Fibroblast of pulmonary artery (primary cell): Measurements from ENCODE around the gene WDR18.

Experiments used
- DNase-seq: peaks from one replicate; pipeline ENCODE4 v3.0.0-alpha.2; 2010; ENCODE audit warnings: low read depth
- H3K4me3 ChIP-seq: replicated peaks from 2 replicates; pipeline ENCODE4 v1.5.1; 2011; ENCODE audit warnings: low read depth, mild to moderate bottlenecking, control low read depth, low read length, moderate library complexity
- TF ChIP-seq, protein P1 (sequence below): IDR thresholded peaks from 2 replicates; pipeline ENCODE4 v1.5.1; 2011; ENCODE audit warnings: mild to moderate bottlenecking, control low read depth, low read length, inconsistent platforms; ENCODE audit errors: missing control alignments

WDR18 gene

DNA sequence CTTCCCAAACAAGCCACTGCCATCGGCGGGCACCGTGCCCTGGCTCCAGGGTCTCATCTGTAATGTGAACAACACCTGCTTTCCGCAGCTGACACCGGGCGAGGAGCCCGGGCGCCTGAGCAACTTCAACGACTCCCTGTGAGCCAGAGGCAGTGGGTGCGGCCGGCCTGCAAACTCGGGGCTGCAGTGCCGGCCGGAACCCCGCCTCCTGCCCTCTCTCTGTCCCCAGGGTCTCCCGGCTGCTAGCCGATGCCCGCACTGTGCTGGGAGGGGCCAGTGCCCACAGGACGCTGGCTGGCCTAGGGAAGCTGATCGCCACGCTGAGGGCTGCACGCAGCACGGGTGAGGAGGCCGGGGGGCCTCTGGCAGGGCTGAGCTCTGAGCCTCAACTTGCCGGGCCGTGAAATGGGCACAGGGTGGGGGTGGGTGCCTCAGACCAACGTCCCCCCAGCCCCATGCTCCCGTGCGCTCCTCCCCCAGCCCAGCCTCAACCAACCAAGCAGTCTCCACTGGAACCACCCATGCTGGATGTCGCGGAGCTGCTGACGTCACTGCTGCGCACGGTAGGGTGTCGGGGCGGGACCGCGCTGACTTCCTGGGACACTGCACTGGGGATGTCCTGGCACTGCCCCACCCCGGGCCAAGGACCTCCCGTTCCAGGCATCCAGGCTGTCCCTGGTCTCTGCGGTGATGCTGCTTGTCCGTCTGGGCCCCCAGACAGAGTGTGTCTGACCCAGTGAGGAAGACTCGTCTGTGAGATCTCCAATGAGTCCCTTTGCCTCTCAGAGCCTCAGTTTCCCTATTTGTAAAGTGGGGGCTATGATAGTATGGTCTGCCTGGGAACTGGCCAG, 57.9 kb downstream of the WDR18 start:
- H3K4me3 ChIP-seq, result no peak overlapping the region

DNA sequence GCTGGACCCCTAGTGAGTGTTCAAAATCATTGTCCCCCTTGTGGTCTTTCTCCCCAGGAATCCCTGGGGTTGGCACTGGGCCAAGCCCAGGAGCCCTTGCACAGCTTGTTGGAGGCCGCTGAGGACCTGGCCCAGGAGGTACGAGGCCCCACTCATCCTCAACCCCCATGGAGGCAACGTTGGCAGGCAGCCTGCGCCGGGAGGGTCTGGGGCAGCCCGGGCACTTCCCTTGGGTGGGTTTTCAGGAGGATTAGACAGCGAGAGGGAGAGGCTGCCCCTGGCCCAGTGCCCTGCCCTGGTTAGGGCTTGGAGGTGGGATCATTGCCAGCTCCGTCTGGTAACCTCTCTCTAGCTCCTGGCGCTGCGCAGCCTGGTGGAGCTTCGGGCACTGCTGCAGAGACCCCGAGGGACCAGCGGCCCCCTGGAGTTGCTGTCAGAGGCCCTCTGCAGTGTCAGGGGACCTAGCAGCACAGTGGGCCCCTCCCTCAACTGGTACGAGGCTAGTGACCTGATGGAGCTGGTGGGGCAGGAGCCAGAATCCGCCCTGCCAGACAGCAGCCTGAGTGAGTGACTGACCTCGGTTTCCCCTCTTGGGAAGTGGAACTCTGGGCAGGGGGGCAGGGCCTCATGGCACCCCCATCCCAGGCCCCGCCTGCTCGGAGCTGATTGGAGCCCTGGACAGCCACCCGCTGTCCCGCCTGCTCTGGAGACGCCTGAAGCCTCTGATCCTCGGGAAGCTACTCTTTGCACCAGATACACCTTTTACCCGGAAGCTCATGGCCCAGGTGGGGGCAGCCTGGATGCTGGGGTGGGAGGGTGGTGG, 58.8 kb downstream of the WDR18 start:
- TF ChIP-seq, protein P1, sequence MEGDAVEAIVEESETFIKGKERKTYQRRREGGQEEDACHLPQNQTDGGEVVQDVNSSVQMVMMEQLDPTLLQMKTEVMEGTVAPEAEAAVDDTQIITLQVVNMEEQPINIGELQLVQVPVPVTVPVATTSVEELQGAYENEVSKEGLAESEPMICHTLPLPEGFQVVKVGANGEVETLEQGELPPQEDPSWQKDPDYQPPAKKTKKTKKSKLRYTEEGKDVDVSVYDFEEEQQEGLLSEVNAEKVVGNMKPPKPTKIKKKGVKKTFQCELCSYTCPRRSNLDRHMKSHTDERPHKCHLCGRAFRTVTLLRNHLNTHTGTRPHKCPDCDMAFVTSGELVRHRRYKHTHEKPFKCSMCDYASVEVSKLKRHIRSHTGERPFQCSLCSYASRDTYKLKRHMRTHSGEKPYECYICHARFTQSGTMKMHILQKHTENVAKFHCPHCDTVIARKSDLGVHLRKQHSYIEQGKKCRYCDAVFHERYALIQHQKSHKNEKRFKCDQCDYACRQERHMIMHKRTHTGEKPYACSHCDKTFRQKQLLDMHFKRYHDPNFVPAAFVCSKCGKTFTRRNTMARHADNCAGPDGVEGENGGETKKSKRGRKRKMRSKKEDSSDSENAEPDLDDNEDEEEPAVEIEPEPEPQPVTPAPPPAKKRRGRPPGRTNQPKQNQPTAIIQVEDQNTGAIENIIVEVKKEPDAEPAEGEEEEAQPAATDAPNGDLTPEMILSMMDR, result no peak
- H3K4me3 ChIP-seq, result no peak overlapping the region
- no peak for DNase-seq

More for the DNA sequence above, 57.9 kb downstream of the WDR18 start:
- DNase-seq, result no peak
- TF ChIP-seq, protein P1, result no peak
